Esophagus muscularis mucosa (tissue), 4 donors: Measurements from ENCODE around the gene BMAL1.

Experiments
- EP300 ChIP-seq: sonication (generic); formaldehyde crosslinking; IDR thresholded peaks from one replicate; pipeline ENCODE4 v1.6.1; 2017; ENCODE audit warnings: antibody characterized with exemption
- POLR2A ChIP-seq: fragments of 450-650 bp; IDR thresholded peaks from one replicate; pipeline ENCODE4 v1.6.1; 2017; ENCODE audit warnings: antibody characterized with exemption, moderate library complexity, mild to moderate bottlenecking, low read depth
- TF ChIP-seq, protein P1 (sequence below), 3 experiments: fragments of 200-600 bp in 2 of 3; fragments of 450-650 bp in 1 of 3; sonication (generic) in 2 of 3; IDR thresholded peaks; one replicate each; pipeline ENCODE4 v1.5.1; 2017 to 2019; ENCODE audit warnings: antibody characterized with exemption in 3 of 3, mild to moderate bottlenecking in 2 of 3, moderate library complexity in 1 of 3

DNA sequence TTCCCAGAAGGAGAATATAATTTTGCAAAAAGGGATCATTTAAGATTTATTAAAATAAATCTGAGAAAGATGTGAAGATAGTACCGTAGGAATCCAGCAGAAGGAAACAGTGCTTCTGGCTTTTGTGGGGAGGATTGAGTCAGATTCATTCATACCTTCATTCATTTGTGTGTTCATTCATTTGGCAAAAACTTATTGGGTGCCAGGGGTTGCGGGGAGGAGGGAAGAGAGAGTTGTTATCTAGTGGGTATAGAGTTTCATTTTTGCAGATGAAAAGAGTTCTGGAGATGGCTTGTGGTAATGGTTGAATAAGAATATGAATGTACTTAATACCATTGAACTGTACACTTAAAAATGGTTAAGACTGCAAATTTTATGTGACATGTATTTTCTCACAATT, 31.1 kb downstream of the BMAL1 start:
- TF ChIP-seq, protein P1, sequence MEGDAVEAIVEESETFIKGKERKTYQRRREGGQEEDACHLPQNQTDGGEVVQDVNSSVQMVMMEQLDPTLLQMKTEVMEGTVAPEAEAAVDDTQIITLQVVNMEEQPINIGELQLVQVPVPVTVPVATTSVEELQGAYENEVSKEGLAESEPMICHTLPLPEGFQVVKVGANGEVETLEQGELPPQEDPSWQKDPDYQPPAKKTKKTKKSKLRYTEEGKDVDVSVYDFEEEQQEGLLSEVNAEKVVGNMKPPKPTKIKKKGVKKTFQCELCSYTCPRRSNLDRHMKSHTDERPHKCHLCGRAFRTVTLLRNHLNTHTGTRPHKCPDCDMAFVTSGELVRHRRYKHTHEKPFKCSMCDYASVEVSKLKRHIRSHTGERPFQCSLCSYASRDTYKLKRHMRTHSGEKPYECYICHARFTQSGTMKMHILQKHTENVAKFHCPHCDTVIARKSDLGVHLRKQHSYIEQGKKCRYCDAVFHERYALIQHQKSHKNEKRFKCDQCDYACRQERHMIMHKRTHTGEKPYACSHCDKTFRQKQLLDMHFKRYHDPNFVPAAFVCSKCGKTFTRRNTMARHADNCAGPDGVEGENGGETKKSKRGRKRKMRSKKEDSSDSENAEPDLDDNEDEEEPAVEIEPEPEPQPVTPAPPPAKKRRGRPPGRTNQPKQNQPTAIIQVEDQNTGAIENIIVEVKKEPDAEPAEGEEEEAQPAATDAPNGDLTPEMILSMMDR (IDR thresholded peaks at IDR 0.05) = no peak
- TF ChIP-seq POLR2A = no peak
- no peak for TF ChIP-seq EP300
